ENCODE results near the gene GTF3C6. TPM values are rescaled to one million over a fixed set of nuclear protein-coding genes. Genes with fewer than 3 reads are reported as not detected.

The GTF3C6 gene
- total and polyA plus RNA-seq, 2 of the 13 experiments (the other 11 are each of a cell fraction or from before 2014, with no cell fraction given) = 21.6 to 160 TPM

- TF ChIP-seq ZBTB40 (IDR thresholded peaks at IDR 0.05) = no peak
- TF ChIP-seq ZBTB40 (CRISPR knock-in tag; IDR thresholded peaks at IDR 0.05) = peak; percentile 83
- TF ChIP-seq THRA (CRISPR knock-in tag; IDR thresholded peaks at IDR 0.05; ENCODE audit: borderline replicate concordance) = peak; percentile 79
- TF ChIP-seq, protein P1, sequence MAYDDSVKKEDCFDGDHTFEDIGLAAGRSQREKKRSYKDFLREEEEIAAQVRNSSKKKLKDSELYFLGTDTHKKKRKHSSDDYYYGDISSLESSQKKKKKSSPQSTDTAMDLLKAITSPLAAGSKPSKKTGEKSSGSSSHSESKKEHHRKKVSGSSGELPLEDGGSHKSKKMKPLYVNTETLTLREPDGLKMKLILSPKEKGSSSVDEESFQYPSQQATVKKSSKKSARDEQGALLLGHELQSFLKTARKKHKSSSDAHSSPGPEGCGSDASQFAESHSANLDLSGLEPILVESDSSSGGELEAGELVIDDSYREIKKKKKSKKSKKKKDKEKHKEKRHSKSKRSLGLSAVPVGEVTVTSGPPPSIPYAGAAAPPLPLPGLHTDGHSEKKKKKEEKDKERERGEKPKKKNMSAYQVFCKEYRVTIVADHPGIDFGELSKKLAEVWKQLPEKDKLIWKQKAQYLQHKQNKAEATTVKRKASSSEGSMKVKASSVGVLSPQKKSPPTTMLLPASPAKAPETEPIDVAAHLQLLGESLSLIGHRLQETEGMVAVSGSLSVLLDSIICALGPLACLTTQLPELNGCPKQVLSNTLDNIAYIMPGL (CRISPR knock-in tag; IDR thresholded peaks at IDR 0.05; ENCODE audit: borderline replicate concordance in 1 of 2, low read depth in 1 of 2) = peak; percentile 86 to 93
- no peak for TF ChIP-seq ISX (CRISPR knock-in tag; conservative IDR thresholded peaks at IDR 0.05)
- no peak for TF ChIP-seq SRSF9 (IDR thresholded peaks at IDR 0.05; ENCODE audit: borderline replicate concordance, insufficient read depth, low read depth, low read length, poor library complexity, severe bottlenecking)
- TF ChIP-seq ZNF616 (CRISPR knock-in tag; IDR thresholded peaks at IDR 0.05; ENCODE audit: low read depth) = peak; percentile 91
- peak; percentile 61; the same call in 1 of the 2 replicates for TF ChIP-seq HOXA7 (CRISPR knock-in tag; IDR thresholded peaks at IDR 0.05)
- no peak for TF ChIP-seq ZNF326 (CRISPR knock-in tag; IDR thresholded peaks at IDR 0.05; ENCODE audit: borderline replicate concordance)
- no peak for TF ChIP-seq CAMTA2 (CRISPR knock-in tag; IDR thresholded peaks at IDR 0.05; ENCODE audit: borderline replicate concordance)
- peak; percentile 90 for TF ChIP-seq SNAPC2 (CRISPR knock-in tag; IDR thresholded peaks at IDR 0.05)
- no peak for TF ChIP-seq RNF219 (CRISPR knock-in tag; IDR thresholded peaks at IDR 0.05)
These were observed at the start of gene GTF3C6 (continued) for GRCh38 chr6:110958329-110959192.
